HepG2 (cell line): Measurements from ENCODE around the gene CHCHD6. TPM values are rescaled to one million over a fixed set of nuclear protein-coding genes. Genes with fewer than 3 reads are reported as not detected.

ENCODE experiments used
- AFF4 ChIP-seq: sonication (generic); formaldehyde crosslinking; IDR thresholded peaks from 2 replicates; pipeline ENCODE4 v1.4.0; 2020; ENCODE audit warnings: missing genetic modification reagents
- AGO1 ChIP-seq: fragments of 200-400 bp; formaldehyde crosslinking; IDR thresholded peaks from 2 replicates; pipeline ENCODE4 v1.6.1; 2017; ENCODE audit warnings: mild to moderate bottlenecking, low read depth, low read length, moderate library complexity; ENCODE audit not compliant: poor library complexity, severe bottlenecking
- ARNT2 ChIP-seq: sonication (generic); formaldehyde crosslinking; IDR thresholded peaks from 2 replicates; pipeline ENCODE4 v1.8.0; 2022; ENCODE audit warnings: mild to moderate bottlenecking, low read depth, missing genetic modification reagents, moderate library complexity
- ATF7-NPFF ChIP-seq: sonication (generic); formaldehyde crosslinking; IDR thresholded peaks from 2 replicates; pipeline ENCODE4 v1.8.1; 2023; ENCODE audit warnings: mild to moderate bottlenecking, low read depth, missing genetic modification reagents, moderate library complexity
- CBX2 ChIP-seq, 2 experiments: fragments of 200-600 bp in 1 of 2; sonication (generic); formaldehyde crosslinking in 1 of 2; IDR thresholded peaks; 2 replicates each; pipeline versions ENCODE4 v1.7.0 to v1.8.1; 2018 to 2022; ENCODE audit warnings: low read depth in 2 of 2, low read length in 1 of 2, mild to moderate bottlenecking in 1 of 2, missing genetic modification reagents in 1 of 2
- HDAC2 ChIP-seq: sonication (generic); formaldehyde crosslinking; IDR thresholded peaks from 2 replicates; pipeline ENCODE4 v1.4.0; 2020; ENCODE audit warnings: missing genetic modification reagents
- KAT2B ChIP-seq: fragments of 150-350 bp; IDR thresholded peaks from 2 replicates; pipeline ENCODE4 v1.6.1; 2014; ENCODE audit warnings: low read depth, low read length, borderline replicate concordance
- KAT7 ChIP-seq: IDR thresholded peaks from 2 replicates; pipeline ENCODE4 v1.6.1; 2018; ENCODE audit warnings: borderline replicate concordance, missing compliant biosample characterization
- KDM1A ChIP-seq: IDR thresholded peaks from 2 replicates; pipeline ENCODE4 v1.6.1; 2016; ENCODE audit warnings: missing compliant biosample characterization
- RORA ChIP-seq: sonication (generic); formaldehyde crosslinking; IDR thresholded peaks from 2 replicates; pipeline ENCODE4 v1.5.0; 2020; ENCODE audit warnings: mild to moderate bottlenecking, missing genetic modification reagents, moderate library complexity
- ZBED4 ChIP-seq: sonication (generic); formaldehyde crosslinking; IDR thresholded peaks from 2 replicates; pipeline ENCODE4 v1.4.0; 2020; ENCODE audit warnings: missing genetic modification reagents, borderline replicate concordance
- ZBTB10 ChIP-seq: sonication (generic); formaldehyde crosslinking; IDR thresholded peaks from 2 replicates; pipeline ENCODE4 v1.4.0; 2020; ENCODE audit warnings: missing genetic modification reagents, borderline replicate concordance
- ZBTB7A ChIP-seq: sonication (generic); formaldehyde crosslinking; IDR thresholded peaks from 2 replicates; pipeline ENCODE4 v1.8.0; 2022; ENCODE audit warnings: mild to moderate bottlenecking, missing genetic modification reagents
- ZNF234 ChIP-seq: sonication (generic); formaldehyde crosslinking; conservative IDR thresholded peaks from 2 replicates; pipeline ENCODE4 v1.5.1; 2020; ENCODE audit warnings: mild to moderate bottlenecking, missing genetic modification reagents
- ZNF597 ChIP-seq: sonication (generic); formaldehyde crosslinking; IDR thresholded peaks from 2 replicates; pipeline ENCODE4 v1.5.0; 2020; ENCODE audit warnings: missing genetic modification reagents
- ZNF761 ChIP-seq: sonication (generic); formaldehyde crosslinking; conservative IDR thresholded peaks from 2 replicates; pipeline ENCODE4 v1.4.0; 2020; ENCODE audit warnings: mild to moderate bottlenecking, missing genetic modification reagents
- polyA plus RNA-seq, 8 experiments: library from polyadenylated mRNA; depleted of rRNA in 3 of 8; stranded (reverse) in 7 of 8; unstranded in 1 of 8; fragments of >200 nt; fragmentation: Illumina TruSeq in 4 of 8; extraction: Trizol in 4 of 8; gene quantifications; 2 replicates each; pipeline versions ENCODE4 v1.2.1 to v1.2.3, GENCODE V29; 2011 to 2016; ENCODE audit warnings: low read depth in 4 of 8, missing spikeins in 1 of 8, mixed read lengths in 1 of 8; ENCODE audit not compliant: insufficient read depth in 1 of 8
- total RNA-seq, 5 experiments: library from RNA; depleted of rRNA; stranded (reverse); fragments of >200 nt; fragmentation: Illumina TruSeq; extraction: Trizol; gene quantifications; 2 replicates each; pipeline ENCODE4 v1.2.3, GENCODE V29; 2016; ENCODE audit warnings: low read depth in 1 of 5

The CHCHD6 gene
- total and polyA plus RNA-seq, 2 of the 13 experiments (the other 11 are each of a cell fraction or from before 2014, with no cell fraction given): 20.3 to 20.8 TPM

- peak; percentile 80 for TF ChIP-seq ATF7-NPFF (CRISPR knock-in tag)
- no peak for TF ChIP-seq ZBED4 (CRISPR knock-in tag)
- TF ChIP-seq AFF4 (CRISPR knock-in tag): no peak
- no peak for TF ChIP-seq HDAC2 (CRISPR knock-in tag)
- no peak for TF ChIP-seq RORA (CRISPR knock-in tag)
- no peak for TF ChIP-seq ZBTB7A
- no peak for TF ChIP-seq CBX2 (IDR thresholded peaks at IDR 0.05; ENCODE audit: low read depth, low read length)
- TF ChIP-seq CBX2 (CRISPR knock-in tag; IDR thresholded peaks at IDR 0.05; ENCODE audit: low read depth): no peak
- TF ChIP-seq KDM1A (CRISPR knock-in tag): no peak
- TF ChIP-seq ARNT2: peak; percentile 88
- TF ChIP-seq ZNF761 (CRISPR knock-in tag): 0 out of 2 replicates have a peak, but pooled peaks have one; percentile 68
- no peak for TF ChIP-seq KAT7 (CRISPR knock-in tag)
- no peak for TF ChIP-seq AGO1
- no peak for TF ChIP-seq ZNF234
- TF ChIP-seq ZNF597 (CRISPR knock-in tag): no peak
- no peak for TF ChIP-seq KAT2B
- TF ChIP-seq ZBTB10 (CRISPR knock-in tag): peak; percentile 64; the same call in 1 of the 2 replicates
Measured at GRCh38 chr3:126654571-126655383, 49.3 kb upstream of the CHCHD6 start, which contains the start of gene TXNRD3 (continued).
